Sigmoid colon (tissue), 4 donors: Measurements from ENCODE around the gene CEP295NL.

Source experiments
- EP300 ChIP-seq, 4 donors: sonication (generic); formaldehyde crosslinking; IDR thresholded peaks; one replicate each; pipeline ENCODE4 v1.6.1; 2017; ENCODE audit warnings: antibody characterized with exemption in 4 of 4
- POLR2A ChIP-seq, 2 donors: fragments of 450-650 bp; IDR thresholded peaks; one replicate each; pipeline ENCODE4 v1.6.1; 2016; ENCODE audit warnings: antibody characterized with exemption in 2 of 2, mild to moderate bottlenecking in 2 of 2, moderate library complexity in 2 of 2
- TF ChIP-seq, protein P1 (sequence below), 4 experiments: fragments of 450-650 bp in 3 of 4; fragments of 200-600 bp in 1 of 4; IDR thresholded peaks; one replicate each; pipeline ENCODE4 v1.5.1; 2016 to 2019; ENCODE audit warnings: antibody characterized with exemption in 4 of 4, mild to moderate bottlenecking in 3 of 4, moderate library complexity in 2 of 4

DNA sequence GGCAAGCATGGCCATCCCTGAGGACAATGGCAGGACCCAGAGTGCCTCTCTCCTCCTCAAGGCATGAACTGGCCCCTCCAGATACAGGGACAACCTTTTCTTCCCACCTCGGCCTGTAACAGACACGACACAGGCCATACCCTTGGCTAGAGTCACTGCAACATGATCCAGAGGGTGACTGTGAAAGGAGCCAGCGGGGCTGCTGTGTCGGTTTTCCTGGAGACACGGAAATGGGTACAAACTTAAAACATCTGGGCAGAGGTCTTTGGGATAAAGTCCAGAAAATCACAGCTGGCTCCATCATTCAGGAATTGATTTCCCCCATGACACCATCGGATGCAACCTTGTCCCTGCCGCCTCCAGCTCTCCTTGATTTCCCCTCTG is 5.3 kb downstream of the CEP295NL start:
- TF ChIP-seq, protein P1, sequence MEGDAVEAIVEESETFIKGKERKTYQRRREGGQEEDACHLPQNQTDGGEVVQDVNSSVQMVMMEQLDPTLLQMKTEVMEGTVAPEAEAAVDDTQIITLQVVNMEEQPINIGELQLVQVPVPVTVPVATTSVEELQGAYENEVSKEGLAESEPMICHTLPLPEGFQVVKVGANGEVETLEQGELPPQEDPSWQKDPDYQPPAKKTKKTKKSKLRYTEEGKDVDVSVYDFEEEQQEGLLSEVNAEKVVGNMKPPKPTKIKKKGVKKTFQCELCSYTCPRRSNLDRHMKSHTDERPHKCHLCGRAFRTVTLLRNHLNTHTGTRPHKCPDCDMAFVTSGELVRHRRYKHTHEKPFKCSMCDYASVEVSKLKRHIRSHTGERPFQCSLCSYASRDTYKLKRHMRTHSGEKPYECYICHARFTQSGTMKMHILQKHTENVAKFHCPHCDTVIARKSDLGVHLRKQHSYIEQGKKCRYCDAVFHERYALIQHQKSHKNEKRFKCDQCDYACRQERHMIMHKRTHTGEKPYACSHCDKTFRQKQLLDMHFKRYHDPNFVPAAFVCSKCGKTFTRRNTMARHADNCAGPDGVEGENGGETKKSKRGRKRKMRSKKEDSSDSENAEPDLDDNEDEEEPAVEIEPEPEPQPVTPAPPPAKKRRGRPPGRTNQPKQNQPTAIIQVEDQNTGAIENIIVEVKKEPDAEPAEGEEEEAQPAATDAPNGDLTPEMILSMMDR (IDR thresholded peaks at IDR 0.05): no peak
- TF ChIP-seq EP300 (IDR thresholded peaks at IDR 0.05) (no peak), POLR2A (IDR thresholded peaks at IDR 0.05) (no peak)
